Measurements from ENCODE around the gene GALK1.

DNA sequence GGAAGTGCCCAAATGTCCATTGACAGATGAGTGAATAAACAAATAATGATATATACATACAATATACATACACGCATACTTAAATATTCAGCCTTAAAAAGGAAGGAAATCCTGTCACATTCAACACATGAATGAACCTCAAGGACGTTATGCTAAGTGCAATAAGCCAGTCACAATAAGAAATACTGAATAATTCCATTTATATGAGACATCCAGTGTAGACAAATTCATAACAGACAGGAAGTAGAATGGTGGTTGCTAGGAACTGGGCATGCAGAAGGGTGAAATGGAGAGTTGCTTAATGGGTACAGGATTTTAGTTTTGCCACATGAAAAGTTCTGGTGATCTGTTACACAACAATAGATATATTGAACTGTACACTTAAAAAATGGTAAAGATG is 52.5 kb downstream of the GALK1 start:
- TF ChIP-seq, protein P1, sequence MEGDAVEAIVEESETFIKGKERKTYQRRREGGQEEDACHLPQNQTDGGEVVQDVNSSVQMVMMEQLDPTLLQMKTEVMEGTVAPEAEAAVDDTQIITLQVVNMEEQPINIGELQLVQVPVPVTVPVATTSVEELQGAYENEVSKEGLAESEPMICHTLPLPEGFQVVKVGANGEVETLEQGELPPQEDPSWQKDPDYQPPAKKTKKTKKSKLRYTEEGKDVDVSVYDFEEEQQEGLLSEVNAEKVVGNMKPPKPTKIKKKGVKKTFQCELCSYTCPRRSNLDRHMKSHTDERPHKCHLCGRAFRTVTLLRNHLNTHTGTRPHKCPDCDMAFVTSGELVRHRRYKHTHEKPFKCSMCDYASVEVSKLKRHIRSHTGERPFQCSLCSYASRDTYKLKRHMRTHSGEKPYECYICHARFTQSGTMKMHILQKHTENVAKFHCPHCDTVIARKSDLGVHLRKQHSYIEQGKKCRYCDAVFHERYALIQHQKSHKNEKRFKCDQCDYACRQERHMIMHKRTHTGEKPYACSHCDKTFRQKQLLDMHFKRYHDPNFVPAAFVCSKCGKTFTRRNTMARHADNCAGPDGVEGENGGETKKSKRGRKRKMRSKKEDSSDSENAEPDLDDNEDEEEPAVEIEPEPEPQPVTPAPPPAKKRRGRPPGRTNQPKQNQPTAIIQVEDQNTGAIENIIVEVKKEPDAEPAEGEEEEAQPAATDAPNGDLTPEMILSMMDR (IDR thresholded peaks at IDR 0.05; ENCODE audit: low read depth, low read length, poor library complexity, severe bottlenecking), result no peak
- TF ChIP-seq EZH2phosphoT487 (IDR thresholded peaks at IDR 0.05; ENCODE audit: borderline replicate concordance, low read length), result no peak

Measured in DOHH2 (cell line).